CD4-positive, alpha-beta T cell treated with Interleukin-1 beta for 1 hour (primary cell): ENCODE data around the gene STYXL1.
"Not testable (repeated sequence)": the region's sequence is repeated elsewhere in the genome, so short reads cannot be mapped to it uniquely, and the experiment has no call there.

Experiments used
- DNase-seq, 2 donors: peaks; one replicate each; pipeline ENCODE4 v3.0.0-alpha.2; 2020 to 2022

The STYXL1 gene

DNA sequence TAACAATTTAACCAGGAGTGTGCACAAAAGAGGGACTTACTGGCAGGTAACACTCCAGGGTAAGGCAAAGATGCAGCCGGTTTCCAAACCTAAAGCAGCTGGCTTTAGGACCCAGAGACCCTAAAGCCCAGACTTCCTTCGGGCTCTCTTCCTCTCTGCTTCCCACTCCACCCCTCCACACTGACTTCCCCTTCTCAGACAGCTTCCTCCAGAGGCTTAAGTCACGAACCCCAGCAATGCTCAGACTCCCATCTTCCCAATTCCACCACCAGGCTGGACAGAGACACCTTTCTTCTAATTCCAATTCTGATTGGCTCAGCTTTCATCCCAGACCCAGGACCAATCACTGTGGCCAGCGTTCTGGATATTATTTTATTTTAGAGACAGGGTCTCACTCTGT is 24.8 kb downstream of the STYXL1 start:
- DNase-seq: peak in 1 of 2 donors; percentile 24

DNA sequence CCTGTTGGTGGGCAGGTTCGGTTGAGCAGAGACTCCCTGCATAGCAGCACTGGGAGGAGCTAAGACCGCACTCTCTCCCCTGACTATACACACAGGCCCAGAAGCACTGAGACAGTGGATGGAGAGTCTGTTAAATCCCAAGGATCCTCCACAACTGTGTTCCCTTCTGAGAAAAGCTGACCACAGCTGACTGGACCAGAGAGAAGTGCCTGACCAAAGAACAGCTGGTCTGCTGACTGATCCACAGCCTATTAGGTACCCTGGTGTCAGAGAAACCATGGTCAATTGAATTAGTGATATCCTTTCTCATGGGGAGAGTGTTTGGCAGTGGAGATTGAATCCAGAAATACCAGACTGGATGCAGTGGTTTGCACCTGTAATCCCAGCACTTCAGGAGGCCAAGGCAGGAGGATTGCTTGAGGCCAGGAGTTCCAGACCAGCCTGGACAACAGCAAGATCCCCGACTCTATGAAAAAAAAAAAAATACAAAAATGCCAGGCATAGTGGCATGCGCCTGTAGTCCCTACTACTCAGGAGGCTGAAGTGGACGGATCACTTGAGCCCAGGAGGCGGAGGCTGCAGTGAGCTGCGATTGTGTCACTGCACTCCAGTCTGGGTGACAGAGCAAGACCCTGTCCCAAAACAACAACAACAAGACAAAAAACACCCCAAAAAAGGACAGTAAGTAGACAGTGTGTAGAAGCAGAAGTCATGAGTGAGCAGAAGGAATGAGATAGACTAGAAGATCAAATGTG is 25.6 kb downstream of the STYXL1 start:
- DNase-seq: no peak

DNA sequence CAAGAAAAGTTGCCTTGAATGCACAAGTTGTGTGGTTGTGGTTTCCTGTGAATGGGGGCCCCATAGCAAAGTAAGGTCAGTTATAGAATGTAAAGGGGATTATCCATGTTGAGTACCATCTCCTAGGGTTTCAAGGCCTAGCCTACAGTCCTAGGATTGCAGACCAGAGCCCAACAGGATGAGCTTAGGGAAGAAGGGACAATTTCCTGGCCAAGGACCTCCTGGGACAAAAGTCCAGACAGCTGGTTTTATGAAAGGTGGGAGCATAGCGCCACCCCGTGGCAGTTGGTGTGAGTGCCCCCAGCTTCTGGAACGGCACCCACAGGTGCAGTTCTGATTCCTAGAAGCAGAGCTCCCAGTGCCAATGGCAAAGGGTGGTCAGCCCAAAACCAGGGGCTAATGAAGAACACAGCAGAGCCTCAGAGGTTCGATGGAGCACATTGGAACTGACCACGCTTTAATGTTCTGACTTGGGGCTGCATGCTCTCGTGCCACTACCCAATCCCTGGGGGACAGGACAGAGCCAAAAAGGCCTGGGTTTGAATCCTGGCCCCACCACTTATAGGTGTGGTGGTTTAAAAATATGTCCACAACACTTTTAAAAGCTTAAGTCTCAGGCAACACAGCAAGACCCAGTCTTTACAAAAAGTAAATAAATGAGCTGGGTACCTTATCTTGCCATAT is 27.6 kb downstream of the STYXL1 start:
- DNase-seq: peak; percentile 63 to 69

DNA sequence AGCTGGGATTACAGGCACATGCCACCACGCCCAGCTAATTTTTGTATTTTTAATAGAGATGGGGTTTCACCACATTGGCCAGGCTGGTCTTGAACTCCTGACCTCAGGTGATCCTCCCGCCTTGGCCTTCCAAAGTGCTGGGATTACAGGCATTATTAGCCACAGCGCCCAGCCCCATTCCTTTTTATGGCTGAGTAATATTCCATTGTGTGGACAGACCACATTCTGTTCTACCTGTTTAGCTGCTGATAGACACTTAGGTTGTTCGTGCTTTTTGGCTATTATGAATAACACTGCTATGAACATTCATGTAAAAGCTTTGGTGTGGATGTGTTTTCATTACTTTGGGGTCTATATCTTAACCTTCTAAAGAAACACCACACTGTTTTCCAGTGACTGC is 29.3 kb downstream of the STYXL1 start:
- DNase-seq: not testable (repeated sequence)

DNA sequence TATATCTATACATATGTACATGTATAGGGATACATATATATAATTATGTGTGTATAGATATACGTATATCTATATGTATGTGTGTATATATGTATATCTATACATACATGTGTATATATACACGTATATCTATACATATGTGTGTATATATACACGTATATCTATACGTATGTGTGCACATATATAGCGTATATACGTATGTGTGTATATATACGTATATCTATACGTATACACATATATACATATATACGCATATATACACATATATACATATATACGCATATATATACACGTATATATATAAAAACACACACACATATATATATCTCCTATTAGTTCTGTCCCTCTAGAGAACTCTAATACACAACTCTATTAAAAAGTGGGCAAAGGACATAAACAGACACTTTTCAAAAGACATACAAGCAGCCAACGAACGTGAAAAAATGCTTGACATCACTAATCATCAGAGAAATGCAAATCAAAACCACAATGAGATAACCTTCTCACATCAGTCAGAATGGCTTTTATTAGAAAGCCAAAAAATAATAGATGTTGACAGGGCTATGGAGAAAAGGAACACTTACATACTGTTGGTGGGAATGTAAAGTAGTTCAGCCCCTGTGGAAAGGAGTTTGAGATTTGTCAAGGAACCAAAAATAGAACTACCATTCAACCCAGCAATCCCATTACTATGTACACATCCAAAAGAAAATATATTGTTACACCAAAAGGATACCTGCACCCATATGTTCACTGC is 31.4 kb downstream of the STYXL1 start:
- no peak for DNase-seq

DNA sequence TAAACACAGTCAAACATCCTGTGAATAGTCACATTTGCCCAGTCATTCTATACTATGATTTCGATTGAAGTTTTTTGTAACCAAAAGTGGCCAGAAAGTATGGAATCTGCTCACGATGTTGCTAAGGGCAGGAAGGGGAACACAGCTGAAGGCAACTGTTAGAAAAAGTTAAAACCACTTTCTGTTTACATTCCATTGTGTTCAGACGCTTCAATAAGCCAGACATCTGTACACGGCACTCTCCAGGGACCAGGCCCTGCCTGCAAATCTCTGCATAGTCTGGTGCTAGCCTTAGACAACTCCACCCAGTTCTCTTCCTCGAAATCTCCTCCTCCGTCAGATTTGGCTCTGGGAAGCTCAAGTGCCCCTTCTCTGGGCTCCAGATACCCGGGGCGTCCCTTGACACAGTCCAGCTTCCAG is 36.3 kb downstream of the STYXL1 start:
- DNase-seq: no peak

DNA sequence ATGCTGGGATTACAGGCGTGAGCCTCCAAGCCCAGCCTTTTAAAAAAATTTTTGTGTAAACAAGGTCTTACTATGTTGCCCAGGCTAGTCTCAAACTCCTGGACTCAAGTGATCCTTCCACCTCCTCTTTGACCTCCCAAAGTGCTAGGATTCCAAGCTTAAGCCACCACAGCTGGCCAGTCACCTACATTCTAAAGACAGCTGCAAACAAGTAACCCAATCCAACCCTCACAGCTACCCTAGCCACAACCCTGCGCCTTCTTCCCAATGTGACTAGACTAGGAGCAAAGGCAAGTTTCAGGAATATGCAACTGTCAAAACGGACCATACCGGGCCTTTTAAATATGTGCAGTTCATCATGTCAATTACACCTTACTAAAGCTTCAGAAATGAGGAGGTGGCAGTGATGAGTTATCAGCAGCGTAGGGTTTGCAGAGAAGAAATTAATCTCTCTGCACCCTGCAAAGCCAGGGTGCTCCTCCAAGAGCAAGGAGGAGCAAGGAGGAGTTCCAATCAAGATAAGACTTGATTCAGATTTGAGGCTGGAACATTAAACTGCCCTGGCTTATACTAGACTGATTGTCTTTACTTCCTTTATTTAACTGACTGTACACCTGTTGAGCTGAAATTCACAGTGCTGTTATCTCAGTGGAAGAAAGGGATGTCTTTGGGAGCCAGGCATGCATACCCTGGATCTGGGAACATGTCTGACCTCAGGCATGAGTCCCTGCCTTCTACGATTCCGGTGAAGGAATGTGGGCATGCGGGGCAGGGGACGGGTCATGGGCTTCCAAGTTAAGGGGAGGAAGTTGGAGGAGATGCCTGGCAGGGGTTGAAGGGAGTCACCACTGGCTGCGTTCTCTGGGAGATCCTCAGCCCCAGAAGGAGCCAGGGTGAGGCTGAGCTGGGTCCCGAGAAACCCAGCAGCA is 37.9 kb downstream of the STYXL1 start:
- DNase-seq: no peak

DNA sequence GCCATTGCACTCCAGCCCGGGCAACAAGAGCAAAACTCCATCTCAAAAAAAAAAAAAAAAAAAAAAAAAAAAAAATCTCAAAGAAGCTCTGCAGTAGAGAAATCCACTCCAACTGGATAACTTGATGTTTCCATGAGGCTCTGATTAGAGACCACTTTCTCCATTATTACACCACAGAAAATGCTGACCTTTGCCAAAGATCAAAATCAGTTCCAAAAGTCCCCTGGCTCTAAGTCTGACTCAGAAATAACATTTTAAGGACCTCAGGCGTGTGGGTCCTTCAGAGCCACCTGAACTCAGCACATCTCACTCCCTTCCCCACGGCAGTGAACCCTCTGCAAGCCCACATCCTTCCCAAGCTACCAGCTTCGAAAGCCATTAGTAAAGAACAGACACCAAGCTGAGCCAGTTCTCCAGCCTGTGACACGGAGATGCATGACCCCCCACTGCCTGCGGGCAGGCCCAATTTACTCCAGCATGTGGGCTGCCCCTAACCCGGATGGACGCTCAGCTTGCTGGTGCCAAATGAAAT is 39.6 kb downstream of the STYXL1 start:
- peak in 1 of 2 donors; percentile 21 for DNase-seq

DNA sequence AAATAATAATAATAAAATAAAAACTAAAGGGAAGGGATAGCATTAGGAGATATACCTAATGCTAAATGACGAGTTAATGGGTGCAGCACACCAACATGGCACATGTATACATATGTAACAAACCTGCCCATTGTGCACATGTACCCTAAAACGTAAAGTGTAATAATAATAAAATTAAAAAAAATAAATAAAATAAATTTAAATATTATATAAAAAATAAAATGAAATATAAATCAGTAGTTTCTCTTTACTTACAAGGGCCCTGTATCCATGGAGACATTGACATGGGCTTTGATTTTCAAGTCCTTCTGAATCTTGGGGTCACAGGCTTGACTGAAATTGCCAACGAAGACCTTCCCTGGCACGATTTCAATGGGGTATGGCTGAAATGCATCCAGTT is 42.8 kb downstream of the STYXL1 start:
- not testable (repeated sequence) for DNase-seq

DNA sequence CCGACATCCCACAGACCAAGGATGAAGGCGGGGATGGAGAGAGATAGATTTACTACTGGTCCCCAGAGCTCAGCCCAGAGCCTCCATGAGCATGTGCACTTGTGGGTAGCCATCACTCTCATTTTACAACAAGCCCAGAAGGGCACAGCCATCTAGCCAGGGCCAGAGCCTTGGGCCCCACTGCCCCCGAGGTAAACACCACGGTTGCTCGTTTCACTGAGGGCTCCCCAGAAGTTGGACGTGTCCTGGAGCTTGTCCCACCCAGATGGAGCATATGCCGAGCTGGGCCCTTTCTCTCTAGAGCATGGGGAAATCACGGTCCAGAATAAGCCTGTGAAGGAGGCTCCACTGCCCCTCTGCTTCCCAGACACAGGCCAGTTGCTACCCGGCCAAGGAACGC is 44.4 kb downstream of the STYXL1 start:
- DNase-seq: no peak

DNA sequence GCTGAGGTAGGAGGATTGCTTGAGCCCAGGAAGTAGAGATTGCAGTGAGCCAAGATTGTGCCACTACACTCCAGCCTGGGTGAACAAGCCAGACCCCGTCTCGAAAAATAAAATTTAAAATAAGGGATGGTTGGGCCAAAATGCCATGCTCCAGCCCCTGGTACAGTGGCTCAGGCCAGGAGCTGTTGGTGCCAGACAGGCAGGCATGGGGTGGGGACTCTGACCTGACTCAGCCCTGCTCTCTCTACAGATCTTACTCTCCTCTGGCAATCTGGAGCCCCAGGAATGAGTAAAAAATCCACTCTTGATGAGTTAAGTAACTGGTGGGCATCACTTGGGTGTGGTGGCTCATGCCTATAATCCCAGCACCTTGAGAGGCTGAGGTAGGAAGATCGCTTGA is 45.0 kb downstream of the STYXL1 start:
- DNase-seq: no peak

DNA sequence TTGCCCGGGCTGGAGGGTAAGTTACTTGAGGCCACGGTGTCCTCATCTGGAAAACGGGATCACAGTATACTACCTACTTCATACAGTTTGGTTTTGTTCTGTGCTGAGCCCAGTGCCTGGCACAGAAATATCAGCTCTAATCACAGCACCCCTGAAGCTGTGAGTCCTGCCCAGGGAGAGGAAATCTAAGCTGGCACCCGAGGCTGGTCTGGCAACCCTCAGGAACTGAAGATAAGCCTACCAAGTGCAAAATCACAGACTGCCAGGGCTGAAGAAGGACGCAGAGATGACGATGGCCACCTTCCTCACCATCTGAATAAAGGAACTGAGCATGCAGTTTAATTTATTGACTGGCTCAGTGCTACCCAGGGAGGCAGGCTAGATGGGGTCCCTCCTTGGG is 45.7 kb downstream of the STYXL1 start:
- no peak for DNase-seq

DNA sequence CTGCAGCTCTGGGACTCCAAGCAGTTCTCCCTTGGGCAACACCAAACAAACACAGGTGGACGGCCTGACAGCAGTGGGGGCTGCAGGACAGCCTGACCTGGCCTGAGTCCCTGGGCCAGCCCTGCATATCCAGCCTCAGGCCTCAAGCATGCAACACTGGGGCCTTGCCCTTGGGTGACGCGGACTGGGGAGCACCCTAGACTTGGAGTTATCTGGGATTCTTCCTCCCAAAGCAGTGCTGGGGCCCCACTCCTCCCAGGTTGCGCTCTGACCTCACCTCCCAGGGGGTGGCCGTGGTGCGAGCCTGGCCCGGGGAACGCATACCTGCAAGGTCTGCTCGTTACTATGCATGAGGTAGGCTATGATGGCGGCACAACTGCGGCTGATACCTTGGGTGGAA is 47.2 kb downstream of the STYXL1 start:
- no peak for DNase-seq

DNA sequence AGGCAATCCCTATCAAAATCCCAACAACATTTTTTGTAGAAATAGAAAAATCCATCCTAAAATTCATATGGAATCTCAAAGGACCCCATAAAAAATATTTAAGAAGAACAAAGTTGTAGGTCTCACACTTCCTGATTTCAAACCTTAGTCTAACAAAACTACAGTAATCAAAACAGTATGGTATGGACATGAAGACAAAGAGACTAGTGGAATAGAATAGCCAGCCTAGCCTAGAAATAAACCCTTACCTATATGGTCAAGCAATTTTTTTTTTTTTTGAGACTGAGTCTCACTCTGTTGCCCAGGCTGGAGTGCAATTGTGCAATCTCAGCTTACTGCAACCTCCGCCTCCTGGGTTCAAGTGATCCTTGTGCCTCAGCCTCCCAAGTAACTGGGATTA is 49.8 kb downstream of the STYXL1 start:
- DNase-seq: no peak

DNA sequence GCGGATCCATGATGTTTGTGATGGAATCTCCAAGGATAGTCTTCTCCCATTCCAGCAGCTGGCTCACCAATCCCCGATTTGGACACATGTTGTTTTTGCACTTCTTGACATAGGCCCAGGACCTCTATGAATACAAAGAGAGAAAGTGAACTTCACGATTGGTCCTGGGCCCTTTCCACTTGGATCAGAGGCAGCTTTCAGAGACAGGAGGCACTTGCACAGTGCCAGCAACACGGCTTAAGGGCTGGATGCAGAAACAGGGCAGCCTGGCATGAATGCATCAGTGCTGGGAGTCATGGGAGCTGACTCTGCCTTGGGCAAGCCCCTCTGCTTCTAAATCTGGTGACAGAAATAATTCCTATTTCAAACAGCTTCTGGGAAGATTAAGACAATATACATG is 51.3 kb downstream of the STYXL1 start:
- no peak for DNase-seq

DNA sequence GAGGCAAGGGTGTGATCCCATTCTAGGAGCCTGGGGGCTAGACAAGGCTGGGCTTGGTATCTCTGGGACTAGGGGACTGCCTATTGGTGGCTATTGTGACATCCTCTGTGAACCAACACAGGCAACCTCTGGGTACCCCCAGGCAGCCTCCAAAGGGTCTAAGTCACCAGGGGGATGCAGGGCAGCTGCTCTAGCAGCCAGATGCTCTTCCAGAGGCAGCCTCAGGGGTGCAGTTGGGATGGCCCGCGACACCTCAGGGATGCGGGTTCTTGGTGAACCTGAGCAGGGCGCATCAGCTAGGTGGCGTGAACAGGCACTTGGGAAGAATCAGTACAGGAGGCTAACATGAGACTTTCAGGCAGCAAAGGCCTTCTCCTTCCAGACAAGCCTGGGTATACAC is 51.8 kb downstream of the STYXL1 start:
- DNase-seq: no peak

DNA sequence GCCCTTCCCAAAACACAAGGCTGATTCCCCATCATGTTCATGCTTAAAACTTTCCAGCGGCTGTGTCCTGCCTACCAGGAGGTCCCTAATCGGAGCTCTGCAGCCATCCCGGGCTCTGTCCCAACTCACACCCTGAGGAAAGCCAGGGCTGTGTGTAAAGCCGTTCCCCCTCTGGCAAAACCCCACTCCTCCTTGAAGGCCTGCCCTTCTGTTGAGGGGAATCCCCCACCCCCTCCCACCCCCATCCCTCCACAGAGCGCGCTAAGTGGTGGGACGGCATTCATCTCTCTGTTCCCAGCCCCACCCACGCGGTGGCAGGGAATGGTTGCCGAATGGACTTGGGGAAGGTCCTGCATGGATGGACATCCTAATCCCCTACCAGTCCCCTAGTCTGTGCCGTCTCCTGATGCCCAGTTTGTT is 52.7 kb downstream of the STYXL1 start:
- DNase-seq: no peak

DNA sequence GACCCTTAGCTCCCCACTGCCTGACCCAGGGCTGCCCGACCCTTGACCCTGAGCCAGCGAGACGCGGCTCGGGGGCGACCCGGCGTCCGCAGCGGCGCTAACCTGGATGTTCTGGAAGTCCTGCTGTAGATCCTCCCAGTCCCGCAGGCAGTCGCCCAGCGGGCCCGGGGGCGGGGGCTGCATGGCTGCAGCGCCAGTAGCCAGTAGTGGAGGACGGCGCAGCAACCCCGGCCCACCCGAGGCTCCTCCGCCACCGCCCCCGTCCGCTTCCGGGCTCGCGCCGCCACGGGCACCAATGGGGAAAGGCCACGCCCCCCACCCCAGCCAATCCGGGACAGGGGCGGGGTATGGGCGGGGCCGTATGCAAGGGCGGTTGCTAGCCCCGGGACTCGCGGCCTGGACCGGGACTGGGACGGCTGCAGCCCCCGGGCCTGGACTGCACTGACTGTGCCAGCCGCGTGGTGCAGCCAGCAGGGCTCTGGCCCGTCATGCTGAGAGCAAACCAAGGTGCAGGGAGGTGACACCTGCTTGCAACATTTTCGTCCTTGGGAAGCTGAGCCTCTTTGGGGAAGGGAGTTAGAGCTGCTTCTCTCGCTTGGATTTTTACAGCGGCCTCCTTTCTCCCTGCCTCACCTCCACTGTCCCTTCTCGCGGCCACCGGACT is 53.3 kb downstream of the STYXL1 start, which contains the start of gene TMEM120A:
Gene TMEM120A, minus strand, starts transcription at position 208 of the 664 bp plus-strand sequence. Its CDS starts 25 bp downstream, at position 183.
- peak; percentile 91 to 93 for DNase-seq

DNA sequence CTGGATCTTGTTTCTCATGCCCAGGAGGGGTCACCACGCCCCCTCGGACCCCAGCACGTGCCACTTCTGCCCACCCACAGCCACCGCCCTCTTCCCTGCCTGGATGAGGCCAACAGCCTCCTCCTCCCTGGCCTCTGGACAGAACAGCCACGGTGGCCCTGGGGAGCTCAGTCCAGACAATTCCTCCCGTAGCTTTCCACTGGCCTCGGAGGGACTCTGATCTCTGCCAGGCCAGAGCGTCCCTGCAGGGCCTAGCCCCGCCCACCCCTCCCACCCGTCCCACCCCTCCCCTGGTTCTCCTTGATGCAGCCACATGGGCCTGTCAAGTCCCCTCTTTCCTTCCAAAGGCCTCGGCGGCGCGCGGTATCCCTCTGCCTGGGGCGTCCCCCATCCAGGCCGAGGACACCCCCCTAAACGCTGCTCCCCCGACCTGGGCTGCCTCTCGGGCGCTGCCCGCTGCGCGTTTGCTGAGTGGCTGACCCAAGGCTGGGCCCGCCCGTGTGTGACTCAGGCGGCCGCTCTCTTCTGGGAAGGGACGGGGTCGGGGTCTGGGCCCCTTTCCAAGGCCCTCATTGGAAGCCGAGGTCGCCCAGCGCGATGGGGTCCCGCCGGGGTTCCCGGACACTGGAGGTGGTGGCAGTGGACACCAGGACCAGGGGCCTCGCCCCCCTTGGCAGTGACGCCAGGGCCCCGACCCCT is 54.0 kb downstream of the STYXL1 start:
- no peak for DNase-seq

DNA sequence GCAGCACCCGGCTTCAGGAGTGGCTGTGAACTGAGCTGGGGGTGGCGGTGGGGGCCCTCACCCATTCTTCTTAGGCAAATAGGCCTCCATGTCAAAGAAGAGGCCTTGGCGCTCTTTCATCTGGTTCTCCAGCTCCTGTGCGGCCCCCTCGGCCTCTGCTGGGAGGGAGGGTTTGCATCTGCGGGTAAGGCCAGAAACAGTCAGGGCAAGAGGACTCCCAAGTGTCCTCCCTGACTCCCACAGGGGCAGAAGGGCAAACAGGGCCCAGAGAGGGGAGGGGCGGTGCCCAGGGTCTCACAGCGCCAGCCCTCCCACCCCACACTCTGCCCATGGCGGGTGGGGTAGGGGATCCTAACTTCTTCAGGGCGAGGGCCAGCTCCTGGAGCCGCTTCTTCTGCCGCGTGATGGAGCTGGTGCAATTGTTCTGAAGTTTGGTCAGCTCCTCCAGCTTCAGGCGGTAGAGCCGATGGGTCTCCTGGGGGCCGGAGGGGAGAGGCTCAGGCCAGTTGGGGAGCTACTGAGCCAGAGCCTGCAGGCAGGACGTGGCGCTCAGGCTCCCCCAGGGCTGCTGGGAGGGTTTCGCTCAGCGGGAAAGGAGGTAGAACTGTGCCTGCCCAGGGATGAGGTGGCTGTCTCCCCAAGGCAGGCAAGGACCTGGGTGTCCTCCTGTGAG is 55.6 kb downstream of the STYXL1 start:
- DNase-seq: no peak
